ENCODE data around the gene SHROOM3.
"Not testable (repeated sequence)": the region's sequence is repeated elsewhere in the genome, so short reads cannot be mapped to it uniquely, and the experiment has no call there.

SHROOM3 gene

GRCh38 chr4:76434901-76435527 lies at the start of gene SHROOM3:
SHROOM3 (plus strand) TSS chr4:76435229; CDS start chr4:76436053, 824 bp downstream.
- no peak for DNase-seq

- DNase-seq = no peak
Observed at GRCh38 chr4:76385974-76386373, 49.1 kb upstream of the SHROOM3 start.

- DNase-seq = no peak
Observed at GRCh38 chr4:76386566-76387305, 48.3 kb upstream of the SHROOM3 start.

GRCh38 chr4:76388160-76388908 lies 46.7 kb upstream of the SHROOM3 start:
- DNase-seq = no peak

GRCh38 chr4:76401654-76402053 lies 33.4 kb upstream of the SHROOM3 start:
- no peak for DNase-seq

- no peak for DNase-seq
Observed at GRCh38 chr4:76406081-76406480, 28.9 kb upstream of the SHROOM3 start.

GRCh38 chr4:76407440-76408119 lies 27.4 kb upstream of the SHROOM3 start:
- no peak for DNase-seq

GRCh38 chr4:76410636-76411035 lies 24.4 kb upstream of the SHROOM3 start:
- no peak for DNase-seq

GRCh38 chr4:76420188-76420761 lies 14.8 kb upstream of the SHROOM3 start:
- no peak for DNase-seq

GRCh38 chr4:76420762-76421581 lies 14.1 kb upstream of the SHROOM3 start, which contains the start of gene CCDC158:
CCDC158 (minus strand) TSS chr4:76421141; CDS start chr4:76403207, 17,934 bp downstream.
- DNase-seq = no peak

- DNase-seq = not testable (repeated sequence)
Observed at GRCh38 chr4:76423159-76423558, 11.9 kb upstream of the SHROOM3 start.

GRCh38 chr4:76426272-76426671 lies 8.8 kb upstream of the SHROOM3 start:
- DNase-seq = no peak

- no peak for DNase-seq
Observed at GRCh38 chr4:76429636-76430035, 5.4 kb upstream of the SHROOM3 start.

GRCh38 chr4:76430519-76431388 lies 4.3 kb upstream of the SHROOM3 start:
- no peak for DNase-seq

- DNase-seq = no peak
Observed at GRCh38 chr4:76435528-76436319, 695 bp downstream of the SHROOM3 start.

- DNase-seq = no peak
Observed at GRCh38 chr4:76439491-76439890, 4.5 kb downstream of the SHROOM3 start.

GRCh38 chr4:76441881-76442280 lies 6.9 kb downstream of the SHROOM3 start:
- no peak for DNase-seq

- DNase-seq = no peak
Observed at GRCh38 chr4:76442807-76443206, 7.8 kb downstream of the SHROOM3 start.

GRCh38 chr4:76443376-76443775 lies 8.3 kb downstream of the SHROOM3 start:
- DNase-seq = no peak

- DNase-seq = no peak
Observed at GRCh38 chr4:76445911-76446310, 10.9 kb downstream of the SHROOM3 start.

Measured in activated effector memory CD4-positive, alpha-beta T cell treated with Interleukin-2 at 50 U/mL for 16 hours (primary cell).